A549 (cell line): ENCODE data around the gene TRPM4. TPM values are rescaled to one million over a fixed set of nuclear protein-coding genes. Genes with fewer than 3 reads are reported as not detected.
A peak's percentile ranks its signal among the peaks of the same experiment; 100 is the strongest.

ENCODE experiments used
- ATAC-seq, 2 experiments: fragments of 200-7000 bp in 1 of 2; fragments of >200 bp in 1 of 2; cut with Nextera tagmentation in 1 of 2; cut with Tn5 transposase in 1 of 2; 3 replicates each; pipeline versions ENCODE4 v1.8.0 to v1.9.1; 2018 to 2020; ENCODE audit warnings: mild to moderate bottlenecking in 1 of 2, moderate library complexity in 1 of 2
- CTCF ChIA-PET: fragments of 300-600 bp; sonication (Branson Sonifier 250); formaldehyde crosslinking; extraction: SDS; loops from one replicate; lab custom pipeline; 2021; ENCODE audit warnings: antibody characterized with exemption, inconsistent platforms; lab: Yijun Ruan, JAX
- POLR2A ChIA-PET: fragments of 350-600 bp; formaldehyde crosslinking; extraction: SDS; loops from one replicate; lab custom pipeline; 2021; ENCODE audit warnings: antibody characterized with exemption, inconsistent platforms; lab: Yijun Ruan, JAX
- DNase-seq, 2 experiments: peaks; one replicate each; pipeline versions ENCODE4 v3.0.0 to v3.0.0-alpha.2; 2011 to 2016; ENCODE audit warnings: low read depth in 1 of 2, low spot score in 1 of 2
- FAIRE-seq: peaks from 2 replicates; lab custom pipeline; 2011; peaks lifted over from hg19 to GRCh38; lab: Jason Lieb, UNC
- H3K27ac ChIP-seq, 2 experiments: fragments of >200 bp; sonication (Bioruptor Twin); formaldehyde crosslinking; 3 replicates each; pipeline ENCODE4 v1.5.1; 2016 to 2017
- H3K4me1 ChIP-seq: fragments of >200 bp; sonication (Bioruptor Twin); formaldehyde crosslinking; 3 replicates; pipeline ENCODE4 v1.6.1; 2016
- H3K4me2 ChIP-seq: fragments of >200 bp; sonication (Bioruptor Twin); formaldehyde crosslinking; 3 replicates; pipeline ENCODE4 v1.6.1; 2016
- H3K4me3 ChIP-seq: fragments of >200 bp; sonication (Bioruptor Twin); formaldehyde crosslinking; 3 replicates; pipeline ENCODE4 v1.5.1; 2016
- H3K9me3 ChIP-seq: fragments of >200 bp; sonication (Bioruptor Twin); formaldehyde crosslinking; 3 replicates; pipeline ENCODE4 v1.6.1; 2016
- BHLHE40 ChIP-seq: IDR thresholded peaks from 2 replicates; pipeline ENCODE4 v1.6.1; 2012; ENCODE audit warnings: low read depth, low read length, inconsistent platforms
- CBX2 ChIP-seq: fragments of 200-600 bp; sonication (generic); IDR thresholded peaks from 2 replicates; pipeline ENCODE4 v1.6.1; 2016; ENCODE audit warnings: low read depth, mild to moderate bottlenecking, borderline replicate concordance
- CBX8 ChIP-seq: fragments of 200-600 bp; sonication (generic); IDR thresholded peaks from 2 replicates; pipeline ENCODE4 v1.6.1; 2016
- ESRRA ChIP-seq: fragments of 150-350 bp; IDR thresholded peaks from 2 replicates; pipeline ENCODE4 v1.6.1; 2014; ENCODE audit warnings: mild to moderate bottlenecking, low read length, borderline replicate concordance
- FOSL2 ChIP-seq, 2 experiments: fragments of 450-650 bp in 1 of 2; fragments of >200 bp in 1 of 2; sonication (Bioruptor Twin) in 1 of 2; formaldehyde crosslinking; IDR thresholded peaks; 2 replicates each; pipeline versions ENCODE4 v1.5.0 to v1.6.1; 2016 to 2020; ENCODE audit warnings: mild to moderate bottlenecking in 1 of 2, moderate library complexity in 1 of 2
- GATA3 ChIP-seq: IDR thresholded peaks from 2 replicates; pipeline ENCODE4 v1.6.1; 2012; ENCODE audit warnings: borderline replicate concordance
- HOXB5 ChIP-seq: fragments of 250-450 bp; sonication (Bioruptor Pico); IDR thresholded peaks from 2 replicates; pipeline ENCODE4 v1.5.0; 2020; ENCODE audit warnings: mild to moderate bottlenecking, moderate library complexity
- JUN ChIP-seq, 2 experiments: fragments of >200 bp; sonication (Bioruptor Twin); formaldehyde crosslinking; IDR thresholded peaks; 2 replicates in 1 of 2; 3 replicates in 1 of 2; pipeline ENCODE4 v1.6.1; 2016 to 2017
- KDM1A ChIP-seq: fragments of 200-600 bp; sonication (generic); IDR thresholded peaks from 2 replicates; pipeline ENCODE4 v1.6.1; 2016; ENCODE audit warnings: low read depth, mild to moderate bottlenecking
- MAZ ChIP-seq: fragments of 150-350 bp; IDR thresholded peaks from 2 replicates; pipeline ENCODE4 v1.6.1; 2014; ENCODE audit warnings: antibody characterized with exemption, low read depth, low read length, borderline replicate concordance
- MYC ChIP-seq: IDR thresholded peaks from 2 replicates; pipeline ENCODE4 v1.6.1; 2012; ENCODE audit warnings: mild to moderate bottlenecking, inconsistent platforms, low read length, improper control_type of control experiment, borderline replicate concordance
- NPAS2 ChIP-seq: fragments of 250-450 bp; sonication (Bioruptor Pico); IDR thresholded peaks from 2 replicates; pipeline ENCODE4 v1.8.0; 2022; ENCODE audit warnings: mild to moderate bottlenecking, moderate library complexity, borderline replicate concordance
- NR3C1 ChIP-seq: fragments of >200 bp; sonication (Bioruptor Twin); formaldehyde crosslinking; IDR thresholded peaks from 3 replicates; pipeline ENCODE4 v1.6.1; 2017
- RARB ChIP-seq: fragments of 250-450 bp; sonication (Bioruptor Pico); IDR thresholded peaks from 2 replicates; pipeline ENCODE4 v1.8.0; 2021; ENCODE audit warnings: mild to moderate bottlenecking, moderate library complexity
- RCOR1 ChIP-seq: fragments of 150-350 bp; IDR thresholded peaks from 2 replicates; pipeline ENCODE4 v1.6.1; 2014; ENCODE audit warnings: antibody characterized with exemption, low read length, low read depth
- RFX5 ChIP-seq: fragments of 450-650 bp; IDR thresholded peaks from 2 replicates; pipeline ENCODE4 v1.7.1; 2014; ENCODE audit warnings: antibody characterized with exemption, mild to moderate bottlenecking, moderate library complexity
- RNF2 ChIP-seq: fragments of 200-600 bp; sonication (generic); IDR thresholded peaks from 2 replicates; pipeline ENCODE4 v1.6.1; 2016; ENCODE audit warnings: low read depth, mild to moderate bottlenecking, antibody characterized with exemption, moderate library complexity, borderline replicate concordance
- TP53 ChIP-seq: fragments of 250-450 bp; sonication (Bioruptor Pico); IDR thresholded peaks from 2 replicates; pipeline ENCODE4 v1.5.0; 2021; ENCODE audit warnings: mild to moderate bottlenecking, moderate library complexity
- ZFP36 ChIP-seq: fragments of 450-650 bp; IDR thresholded peaks from 2 replicates; pipeline ENCODE4 v1.6.1; 2014; ENCODE audit warnings: borderline replicate concordance; ENCODE audit not compliant: partially characterized antibody
- ZSCAN20 ChIP-seq: fragments of 250-450 bp; sonication (Bioruptor Pico); IDR thresholded peaks from 2 replicates; pipeline ENCODE4 v1.8.0; 2022; ENCODE audit warnings: mild to moderate bottlenecking, moderate library complexity
- WGBS: methylation state at CpG from one replicate; pipeline ENCODE4 v1.1.6; 2017; ENCODE audit errors: missing lambda C conversion rate; 5-methylcytosine and 5-hydroxymethylcytosine counted together
- polyA plus RNA-seq, 4 experiments: library from polyadenylated mRNA; depleted of rRNA in 3 of 4; stranded (reverse); fragments of >200 nt; fragmentation: RNase III in 1 of 4; extraction: RNeasy Plus Mini Kit Qiagen cat#74134 plus additional on column Dnase treatment in 1 of 4; gene quantifications; 2 replicates in 3 of 4; 3 replicates in 1 of 4; pipeline ENCODE4 v1.2.3, GENCODE V29; 2011 to 2017
- TF ChIP-seq, protein P1 (sequence below): fragments of 200-600 bp; sonication (generic); IDR thresholded peaks from 2 replicates; pipeline ENCODE4 v1.6.1; 2016; ENCODE audit warnings: antibody characterized with exemption, mild to moderate bottlenecking, moderate library complexity
- TF ChIP-seq, protein P2 (sequence below): IDR thresholded peaks from 2 replicates; pipeline ENCODE4 v1.6.1; 2012
- TF ChIP-seq, protein P3 (sequence below): fragments of 150-350 bp; IDR thresholded peaks from 2 replicates; pipeline ENCODE4 v1.6.1; 2014; ENCODE audit warnings: low read depth, mild to moderate bottlenecking, low read length
- TF ChIP-seq, protein P4 (sequence below): fragments of >200 bp; sonication (Bioruptor Twin); formaldehyde crosslinking; IDR thresholded peaks from 3 replicates; pipeline ENCODE4 v1.6.1; 2016
- TF ChIP-seq, protein P5 (sequence below): fragments of 450-650 bp; IDR thresholded peaks from 2 replicates; pipeline ENCODE4 v1.6.1; 2014; ENCODE audit warnings: antibody characterized with exemption
- TF ChIP-seq, protein P6 (sequence below): fragments of >200 bp; sonication (Bioruptor Twin); formaldehyde crosslinking; IDR thresholded peaks from 2 replicates; pipeline ENCODE4 v1.6.1; 2016

TRPM4 gene
- polyA plus RNA-seq, 2 of the 4 experiments (the other 2 are of a cell fraction): 4.7 to 9.1 TPM

DNA sequence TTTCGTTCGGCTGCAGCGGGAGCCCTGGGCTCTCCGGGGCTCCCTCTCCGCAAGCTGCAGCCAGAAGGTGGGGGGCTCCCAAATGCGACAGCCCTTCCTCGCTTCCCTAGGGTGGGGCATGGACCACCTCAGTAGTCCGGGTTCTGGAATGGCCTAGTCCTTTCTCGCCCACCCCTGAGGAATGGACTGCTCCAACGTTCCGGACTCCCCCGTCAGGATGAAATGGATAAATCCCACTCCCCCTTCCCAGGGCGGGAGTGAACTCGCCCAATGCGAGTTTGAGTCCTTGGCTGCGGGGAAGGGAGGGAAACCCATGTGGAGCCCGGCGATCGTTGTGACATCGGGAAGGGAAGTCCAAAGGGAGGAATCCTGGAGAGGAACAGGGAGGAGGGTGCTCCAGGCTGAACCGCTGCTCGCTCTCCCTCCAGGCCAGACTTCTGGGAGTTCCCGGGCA, 7.9 kb upstream of the TRPM4 start:
- Histone ChIP-seq H3K27ac (peak overlapping the region; percentile 76 to 83), H3K4me1 (peaks cover 31% of the 10 kb centered on the region), H3K4me3 (peak overlapping the region; percentile 68), H3K9me3 (no peaks in the 10 kb centered on the region), H3K4me2 (peak overlapping the region; percentile 100)
- ATAC-seq: peak; percentile 8 to 47
- peak; percentile 91 for TF ChIP-seq BHLHE40
- TF ChIP-seq, protein P1, sequence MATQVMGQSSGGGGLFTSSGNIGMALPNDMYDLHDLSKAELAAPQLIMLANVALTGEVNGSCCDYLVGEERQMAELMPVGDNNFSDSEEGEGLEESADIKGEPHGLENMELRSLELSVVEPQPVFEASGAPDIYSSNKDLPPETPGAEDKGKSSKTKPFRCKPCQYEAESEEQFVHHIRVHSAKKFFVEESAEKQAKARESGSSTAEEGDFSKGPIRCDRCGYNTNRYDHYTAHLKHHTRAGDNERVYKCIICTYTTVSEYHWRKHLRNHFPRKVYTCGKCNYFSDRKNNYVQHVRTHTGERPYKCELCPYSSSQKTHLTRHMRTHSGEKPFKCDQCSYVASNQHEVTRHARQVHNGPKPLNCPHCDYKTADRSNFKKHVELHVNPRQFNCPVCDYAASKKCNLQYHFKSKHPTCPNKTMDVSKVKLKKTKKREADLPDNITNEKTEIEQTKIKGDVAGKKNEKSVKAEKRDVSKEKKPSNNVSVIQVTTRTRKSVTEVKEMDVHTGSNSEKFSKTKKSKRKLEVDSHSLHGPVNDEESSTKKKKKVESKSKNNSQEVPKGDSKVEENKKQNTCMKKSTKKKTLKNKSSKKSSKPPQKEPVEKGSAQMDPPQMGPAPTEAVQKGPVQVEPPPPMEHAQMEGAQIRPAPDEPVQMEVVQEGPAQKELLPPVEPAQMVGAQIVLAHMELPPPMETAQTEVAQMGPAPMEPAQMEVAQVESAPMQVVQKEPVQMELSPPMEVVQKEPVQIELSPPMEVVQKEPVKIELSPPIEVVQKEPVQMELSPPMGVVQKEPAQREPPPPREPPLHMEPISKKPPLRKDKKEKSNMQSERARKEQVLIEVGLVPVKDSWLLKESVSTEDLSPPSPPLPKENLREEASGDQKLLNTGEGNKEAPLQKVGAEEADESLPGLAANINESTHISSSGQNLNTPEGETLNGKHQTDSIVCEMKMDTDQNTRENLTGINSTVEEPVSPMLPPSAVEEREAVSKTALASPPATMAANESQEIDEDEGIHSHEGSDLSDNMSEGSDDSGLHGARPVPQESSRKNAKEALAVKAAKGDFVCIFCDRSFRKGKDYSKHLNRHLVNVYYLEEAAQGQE: 0 out of 2 replicates have a peak, but pooled peaks have one; percentile 55
- TF ChIP-seq, protein P2, sequence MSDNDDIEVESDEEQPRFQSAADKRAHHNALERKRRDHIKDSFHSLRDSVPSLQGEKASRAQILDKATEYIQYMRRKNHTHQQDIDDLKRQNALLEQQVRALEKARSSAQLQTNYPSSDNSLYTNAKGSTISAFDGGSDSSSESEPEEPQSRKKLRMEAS: peak; percentile 66; the same call in 1 of the 2 replicates
- TF ChIP-seq, protein P3, sequence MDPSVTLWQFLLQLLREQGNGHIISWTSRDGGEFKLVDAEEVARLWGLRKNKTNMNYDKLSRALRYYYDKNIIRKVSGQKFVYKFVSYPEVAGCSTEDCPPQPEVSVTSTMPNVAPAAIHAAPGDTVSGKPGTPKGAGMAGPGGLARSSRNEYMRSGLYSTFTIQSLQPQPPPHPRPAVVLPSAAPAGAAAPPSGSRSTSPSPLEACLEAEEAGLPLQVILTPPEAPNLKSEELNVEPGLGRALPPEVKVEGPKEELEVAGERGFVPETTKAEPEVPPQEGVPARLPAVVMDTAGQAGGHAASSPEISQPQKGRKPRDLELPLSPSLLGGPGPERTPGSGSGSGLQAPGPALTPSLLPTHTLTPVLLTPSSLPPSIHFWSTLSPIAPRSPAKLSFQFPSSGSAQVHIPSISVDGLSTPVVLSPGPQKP: no peak
- peak; percentile 82 for TF ChIP-seq GATA3
- TF ChIP-seq MAZ: 0 out of 2 replicates have a peak, but pooled peaks have one; percentile 54
- 0 out of 2 replicates have a peak, but pooled peaks have one; percentile 1 for TF ChIP-seq MYC
- no peak for TF ChIP-seq NR3C1
- ChIA-PET POLR2A (interaction anchor here (0.5 to 2.7 kb wide), 6 partner anchors 22 to 304 kb away, joined by 3 to 14 read pairs (median 4); partner anchors contain the start of genes ALDH16A1, GYS1, PPFIA3 and RUVBL2), CTCF (interaction anchor here (0.6 to 15.0 kb wide), 14 partner anchors 20 to 266 kb away, joined by 3 to 298 read pairs (median 8); partner anchors contain the start of genes LIN7B and PPFIA3)
- peak; percentile 82 to 91 for DNase-seq
- 1% methylated on average over 16 of the region's 23 CpGs for WGBS
- FAIRE-seq: no peak

DNA sequence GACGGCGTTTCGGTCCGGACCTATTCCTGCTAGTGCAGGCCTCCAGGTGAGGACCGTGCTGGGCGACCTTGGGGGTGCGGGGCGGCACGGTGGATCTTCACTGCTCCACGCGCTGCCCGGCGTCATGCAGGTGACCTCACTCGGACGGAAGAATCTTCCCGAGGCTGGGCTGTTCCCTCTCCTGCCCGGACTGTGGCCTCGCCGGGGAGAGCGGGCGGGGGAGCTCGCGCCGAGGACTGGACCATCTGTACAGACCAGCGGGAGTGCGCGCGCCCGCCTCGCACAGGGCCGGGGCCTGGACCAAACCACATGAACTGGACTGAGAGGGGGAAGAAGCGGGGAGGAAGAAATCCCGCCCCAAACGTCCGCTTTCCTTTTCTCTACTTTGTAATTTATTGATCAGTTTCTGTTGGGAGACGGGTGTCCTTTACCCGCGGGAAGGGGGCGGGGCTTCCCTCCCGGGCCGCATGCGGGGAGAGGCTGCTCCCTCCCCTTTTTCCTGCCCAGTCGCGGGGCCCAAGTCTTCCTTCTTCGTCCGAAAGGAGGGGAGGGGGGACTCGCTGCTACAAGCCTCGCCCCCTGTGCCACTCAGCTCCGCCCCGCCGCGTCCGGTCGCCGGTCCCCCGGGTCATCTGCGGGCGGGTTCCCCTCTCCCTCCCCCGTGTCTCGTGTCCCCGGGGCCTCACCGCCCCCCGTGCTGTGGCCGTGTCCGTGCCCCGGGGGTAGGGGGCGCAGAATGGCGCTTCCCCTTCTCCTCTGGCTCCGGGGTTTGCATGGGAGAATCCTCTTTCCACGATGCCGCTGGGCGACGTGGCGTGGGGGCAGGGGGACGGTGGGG, 7.3 kb upstream of the TRPM4 start:
- POLR2A ChIA-PET: interaction anchor here (0.5 to 2.7 kb wide), 6 partner anchors 22 to 303 kb away, joined by 3 to 14 read pairs (median 4); partner anchors contain the start of genes ALDH16A1, GYS1, PPFIA3 and RUVBL2
- CTCF ChIA-PET: interaction anchor here (0.6 to 15.0 kb wide), 13 partner anchors 7 to 267 kb away, joined by 3 to 298 read pairs (median 7); partner anchors contain the start of genes LIN7B and PPFIA3
- peak; percentile 44 to 69 for ATAC-seq
- Histone ChIP-seq H3K4me2 (peak overlapping the region; percentile 100), H3K4me1 (peaks cover 31% of the 10 kb centered on the region), H3K27ac (peak overlapping the region; percentile 76 to 83), H3K9me3 (no peaks in the 10 kb centered on the region), H3K4me3 (peak overlapping the region; percentile 68)
- DNase-seq: peak; percentile 85 to 91
- 3% methylated on average over 52 of the region's 75 CpGs for WGBS
- no peak for FAIRE-seq
- TF ChIP-seq, protein P4, sequence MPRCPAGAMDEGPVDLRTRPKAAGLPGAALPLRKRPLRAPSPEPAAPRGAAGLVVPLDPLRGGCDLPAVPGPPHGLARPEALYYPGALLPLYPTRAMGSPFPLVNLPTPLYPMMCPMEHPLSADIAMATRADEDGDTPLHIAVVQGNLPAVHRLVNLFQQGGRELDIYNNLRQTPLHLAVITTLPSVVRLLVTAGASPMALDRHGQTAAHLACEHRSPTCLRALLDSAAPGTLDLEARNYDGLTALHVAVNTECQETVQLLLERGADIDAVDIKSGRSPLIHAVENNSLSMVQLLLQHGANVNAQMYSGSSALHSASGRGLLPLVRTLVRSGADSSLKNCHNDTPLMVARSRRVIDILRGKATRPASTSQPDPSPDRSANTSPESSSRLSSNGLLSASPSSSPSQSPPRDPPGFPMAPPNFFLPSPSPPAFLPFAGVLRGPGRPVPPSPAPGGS: no peak
- TF ChIP-seq KDM1A: no peak
- TF ChIP-seq RCOR1: no peak
- no peak for TF ChIP-seq CBX2
- TF ChIP-seq ZFP36: no peak
- TF ChIP-seq, protein P2: peak; percentile 84
- TF ChIP-seq RFX5: no peak
- TF ChIP-seq ZSCAN20 (CRISPR knock-in tag): no peak
- TF ChIP-seq RNF2: no peak; the same call in 1 of the 2 replicates
- TF ChIP-seq, protein P5, sequence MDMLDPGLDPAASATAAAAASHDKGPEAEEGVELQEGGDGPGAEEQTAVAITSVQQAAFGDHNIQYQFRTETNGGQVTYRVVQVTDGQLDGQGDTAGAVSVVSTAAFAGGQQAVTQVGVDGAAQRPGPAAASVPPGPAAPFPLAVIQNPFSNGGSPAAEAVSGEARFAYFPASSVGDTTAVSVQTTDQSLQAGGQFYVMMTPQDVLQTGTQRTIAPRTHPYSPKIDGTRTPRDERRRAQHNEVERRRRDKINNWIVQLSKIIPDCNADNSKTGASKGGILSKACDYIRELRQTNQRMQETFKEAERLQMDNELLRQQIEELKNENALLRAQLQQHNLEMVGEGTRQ: no peak; the same call in 1 of the 2 replicates
- TF ChIP-seq JUN (IDR thresholded peaks at IDR 0.05): peak; percentile 30 to 37; a peak in 2 of 5 replicates
- no peak for TF ChIP-seq BHLHE40
- TF ChIP-seq HOXB5 (CRISPR knock-in tag): no peak
- no peak for TF ChIP-seq NPAS2 (CRISPR knock-in tag)
- no peak for TF ChIP-seq ESRRA
- TF ChIP-seq, protein P6, sequence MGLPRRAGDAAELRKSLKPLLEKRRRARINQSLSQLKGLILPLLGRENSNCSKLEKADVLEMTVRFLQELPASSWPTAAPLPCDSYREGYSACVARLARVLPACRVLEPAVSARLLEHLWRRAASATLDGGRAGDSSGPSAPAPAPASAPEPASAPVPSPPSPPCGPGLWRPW: no peak
- no peak for TF ChIP-seq CBX8
- TF ChIP-seq RARB (CRISPR knock-in tag): no peak
- 0 out of 2 replicates have a peak, but pooled peaks have one; percentile 44 for TF ChIP-seq TP53
- no peak for TF ChIP-seq FOSL2 (IDR thresholded peaks at IDR 0.05)
- no peak for TF ChIP-seq FOSL2 (CRISPR knock-in tag; IDR thresholded peaks at IDR 0.05)
